ENCODE results near the gene B4GALNT2. TPM values are rescaled to one million over a fixed set of nuclear protein-coding genes. Genes with fewer than 3 reads are reported as not detected.

The B4GALNT2 gene
- total and polyA plus RNA-seq, 2 of the 8 experiments (the other 6 are each of a cell fraction or from before 2014, with no cell fraction given), result not detected

GRCh38 chr17:49132317-49132698 lies 261 bp upstream of the B4GALNT2 start (continued):
- TF ChIP-seq SIN3A (conservative IDR thresholded peaks at IDR 0.05 in 1 of 2, IDR thresholded peaks at IDR 0.05 in 1 of 2; ENCODE audit: low read depth in 1 of 2, low read length in 2 of 2), result no peak
- TF ChIP-seq JUND (IDR thresholded peaks at IDR 0.05; ENCODE audit: low read length), result no peak
- TF ChIP-seq ASH2L (IDR thresholded peaks at IDR 0.05; ENCODE audit: low read length), result no peak
